Hepatic stellate cell (primary cell): ENCODE results near the gene ITPR1.
"Not testable (repeated sequence)": the region's sequence is repeated elsewhere in the genome, so short reads cannot be mapped to it uniquely, and the experiment has no call there.

Source experiments
- DNase-seq: peaks from one replicate; pipeline ENCODE4 v3.0.0; 2011; ENCODE audit warnings: low spot score

Gene ITPR1

GRCh38 chr3:4571690-4572334 lies 78.7 kb downstream of the ITPR1 start:
- DNase-seq, result no peak

GRCh38 chr3:4573153-4573552 lies 80.0 kb downstream of the ITPR1 start:
- DNase-seq, result no peak

- no peak for DNase-seq
These were observed 81.3 kb downstream of the ITPR1 start for GRCh38 chr3:4574426-4574965.

- no peak for DNase-seq
These were observed 82.2 kb downstream of the ITPR1 start for GRCh38 chr3:4575381-4575780.

GRCh38 chr3:4577721-4578120 lies 84.6 kb downstream of the ITPR1 start:
- no peak for DNase-seq

- DNase-seq, result no peak
These were observed 87.4 kb downstream of the ITPR1 start for GRCh38 chr3:4580346-4581123.

GRCh38 chr3:4581124-4581424 lies 87.9 kb downstream of the ITPR1 start:
- no peak for DNase-seq

GRCh38 chr3:4581498-4581897 lies 88.3 kb downstream of the ITPR1 start:
- DNase-seq, result no peak

- DNase-seq, result no peak
These were observed 88.9 kb downstream of the ITPR1 start for GRCh38 chr3:4581920-4582611.

GRCh38 chr3:4582624-4583023 lies 89.5 kb downstream of the ITPR1 start:
- DNase-seq, result peak; percentile 17

- DNase-seq, result no peak
These were observed 90.3 kb downstream of the ITPR1 start for GRCh38 chr3:4583416-4583815.

GRCh38 chr3:4584456-4585249 lies 91.5 kb downstream of the ITPR1 start:
- peak; percentile 25 for DNase-seq

- no peak for DNase-seq
These were observed 93.2 kb downstream of the ITPR1 start for GRCh38 chr3:4586381-4586780.

- no peak for DNase-seq
These were observed 94.1 kb downstream of the ITPR1 start for GRCh38 chr3:4587061-4587837.

- DNase-seq, result no peak
These were observed 94.6 kb downstream of the ITPR1 start for GRCh38 chr3:4587838-4588105.

- DNase-seq, result no peak
These were observed 95.3 kb downstream of the ITPR1 start for GRCh38 chr3:4588466-4588865.

GRCh38 chr3:4589475-4590097 lies 96.4 kb downstream of the ITPR1 start:
- DNase-seq, result no peak

GRCh38 chr3:4590849-4591248 lies 97.7 kb downstream of the ITPR1 start:
- DNase-seq, result not testable (repeated sequence)

- DNase-seq, result no peak
These were observed 98.5 kb downstream of the ITPR1 start for GRCh38 chr3:4591669-4592068.

- no peak for DNase-seq
These were observed 99.9 kb downstream of the ITPR1 start for GRCh38 chr3:4593014-4593413.

GRCh38 chr3:4595710-4596113 lies 102.6 kb downstream of the ITPR1 start:
- DNase-seq, result no peak
